Measurements from ENCODE around the gene C3orf22. TPM values are rescaled to one million over a fixed set of nuclear protein-coding genes. Genes with fewer than 3 reads are reported as not detected.
A peak's percentile ranks its signal among the peaks of the same experiment; 100 is the strongest.

Gene C3orf22
- total RNA-seq, 1 donor from 2014 or later, result not detected

- Histone ChIP-seq H3K4me1 (peaks cover 11% of the 10 kb centered on the region), H3K9me3 (replicated peaks) (no peaks in the 10 kb centered on the region), H3K27me3 (ENCODE audit: low read depth) (peaks cover 49% of the 10 kb centered on the region), H3K36me3 (no peaks in the 10 kb centered on the region), H3K4me3 (no peak overlapping the region), H3K27ac (replicated peaks) (no peak overlapping the region)
- no peak for DNase-seq
- intact Hi-C loops (cut with micrococcal nuclease), result no loop called here
- TF ChIP-seq CTCF (IDR thresholded peaks at IDR 0.05; ENCODE audit: borderline replicate concordance), result no peak
These were observed 14.0 kb downstream of the C3orf22 start for GRCh38 chr3:126544596-126545281.

GRCh38 chr3:126543457-126544061 is 15.2 kb downstream of the C3orf22 start:
- H3K4me1 ChIP-seq, result peaks cover 10% of the 10 kb centered on the region
- intact Hi-C loops (cut with micrococcal nuclease), result no loop called here
- no peak for TF ChIP-seq CTCF (IDR thresholded peaks at IDR 0.05; ENCODE audit: borderline replicate concordance)
- DNase-seq, result no peak
- H3K36me3 ChIP-seq, result no peaks in the 10 kb centered on the region
- peaks cover 46% of the 10 kb centered on the region for H3K27me3 ChIP-seq (ENCODE audit: low read depth)
- H3K27ac ChIP-seq (replicated peaks), result no peak overlapping the region
- H3K9me3 ChIP-seq (replicated peaks), result no peaks in the 10 kb centered on the region
- H3K4me3 ChIP-seq, result no peak overlapping the region

GRCh38 chr3:126542340-126543241 is 16.1 kb downstream of the C3orf22 start:
- H3K4me1 ChIP-seq, result peaks cover 10% of the 10 kb centered on the region
- no peaks in the 10 kb centered on the region for H3K9me3 ChIP-seq (replicated peaks)
- H3K36me3 ChIP-seq, result no peaks in the 10 kb centered on the region
- TF ChIP-seq CTCF (IDR thresholded peaks at IDR 0.05; ENCODE audit: borderline replicate concordance), result no peak
- peaks cover 48% of the 10 kb centered on the region for H3K27me3 ChIP-seq (ENCODE audit: low read depth)
- intact Hi-C loops (cut with micrococcal nuclease), result no loop called here
- H3K27ac ChIP-seq (replicated peaks), result no peak overlapping the region
- H3K4me3 ChIP-seq, result no peak overlapping the region
- no peak for DNase-seq

GRCh38 chr3:126541628-126542339 is 16.9 kb downstream of the C3orf22 start:
- no peak for TF ChIP-seq CTCF (IDR thresholded peaks at IDR 0.05; ENCODE audit: borderline replicate concordance)
- H3K4me1 ChIP-seq, result peaks cover 10% of the 10 kb centered on the region
- no peaks in the 10 kb centered on the region for H3K36me3 ChIP-seq
- intact Hi-C loops (cut with micrococcal nuclease), result no loop called here
- no peaks in the 10 kb centered on the region for H3K9me3 ChIP-seq (replicated peaks)
- DNase-seq, result no peak
- H3K4me3 ChIP-seq, result peak overlapping the region; percentile 6
- no peak overlapping the region for H3K27ac ChIP-seq (replicated peaks)
- H3K27me3 ChIP-seq (ENCODE audit: low read depth), result peaks cover 55% of the 10 kb centered on the region
